Progenitor cell of endocrine pancreas (in vitro differentiated cells): ENCODE results near the gene F13B. TPM values are rescaled to one million over a fixed set of nuclear protein-coding genes. Genes with fewer than 3 reads are reported as not detected.
"Not testable (repeated sequence)": the region's sequence is repeated elsewhere in the genome, so short reads cannot be mapped to it uniquely, and the experiment has no call there.

ENCODE experiments used
- DNase-seq: peaks from one replicate; pipeline ENCODE4 v3.0.0; 2021; ENCODE audit warnings: low spot score; ENCODE audit not compliant: unreplicated experiment
- H3K27ac Mint-ChIP-seq: 2 replicates; pipeline ENCODE4 v1.8.0; 2021; ENCODE audit warnings: mild to moderate bottlenecking, moderate library complexity, mixed read lengths
- H3K27me3 Mint-ChIP-seq: 2 replicates; pipeline ENCODE4 v1.8.0; 2021; ENCODE audit warnings: mixed read lengths
- H3K36me3 Mint-ChIP-seq: 2 replicates; pipeline ENCODE4 v1.8.0; 2022; ENCODE audit warnings: mixed read lengths; ENCODE audit not compliant: insufficient read depth
- H3K4me1 Mint-ChIP-seq: 2 replicates; pipeline ENCODE4 v1.8.0; 2021; ENCODE audit warnings: low read depth, mixed read lengths
- H3K4me3 Mint-ChIP-seq: 2 replicates; pipeline ENCODE4 v1.8.0; 2021; ENCODE audit warnings: low read depth, mild to moderate bottlenecking, moderate library complexity, mixed read lengths
- H3K9me3 Mint-ChIP-seq: 2 replicates; pipeline ENCODE4 v1.8.0; 2021; ENCODE audit warnings: low read depth, mixed read lengths
- CTCF ChIP-seq: fragments of 200-600 bp; sonication (generic); IDR thresholded peaks from one replicate; pipeline ENCODE4 v1.5.0; 2021; ENCODE audit warnings: antibody characterized with exemption, mild to moderate bottlenecking; ENCODE audit not compliant: unreplicated experiment
- total RNA-seq: library from RNA; stranded (reverse); gene quantifications from 2 replicates; pipeline ENCODE4 v1.2.1, GENCODE V29; 2021

The F13B gene
- total RNA-seq, 1 donor from 2014 or later: not detected

- Mint-ChIP-seq H3K9me3 (no peaks in the 10 kb centered on the region), H3K4me1 (no peaks in the 10 kb centered on the region), H3K27ac (no peak overlapping the region), H3K27me3 (no peaks in the 10 kb centered on the region), H3K36me3 (peaks cover 13% of the 10 kb centered on the region), H3K4me3 (no peak overlapping the region)
- DNase-seq: no peak
- no peak for TF ChIP-seq CTCF
These were observed 33.6 kb upstream of the F13B start for GRCh38 chr1:197100677-197101076.

GRCh38 chr1:197099444-197099843 lies 32.4 kb upstream of the F13B start:
- H3K4me3 Mint-ChIP-seq: no peak overlapping the region
- H3K36me3 Mint-ChIP-seq: peaks cover 7% of the 10 kb centered on the region
- no peaks in the 10 kb centered on the region for H3K9me3 Mint-ChIP-seq
- no peaks in the 10 kb centered on the region for H3K27me3 Mint-ChIP-seq
- H3K27ac Mint-ChIP-seq: no peak overlapping the region
- no peak for TF ChIP-seq CTCF
- H3K4me1 Mint-ChIP-seq: no peaks in the 10 kb centered on the region
- no peak for DNase-seq

GRCh38 chr1:197096971-197097370 lies 29.9 kb upstream of the F13B start:
- not testable (repeated sequence) for H3K4me1 Mint-ChIP-seq, H3K36me3 Mint-ChIP-seq, H3K27me3 Mint-ChIP-seq, H3K4me3 Mint-ChIP-seq, DNase-seq, H3K9me3 Mint-ChIP-seq, H3K27ac Mint-ChIP-seq

GRCh38 chr1:197096137-197096536 lies 29.1 kb upstream of the F13B start:
- H3K4me1 Mint-ChIP-seq: no peaks in the 10 kb centered on the region
- H3K9me3 Mint-ChIP-seq: no peaks in the 10 kb centered on the region
- H3K27me3 Mint-ChIP-seq: no peaks in the 10 kb centered on the region
- H3K27ac Mint-ChIP-seq: no peak overlapping the region
- TF ChIP-seq CTCF: no peak
- no peak for DNase-seq
- no peak overlapping the region for H3K4me3 Mint-ChIP-seq
- peaks cover 3% of the 10 kb centered on the region for H3K36me3 Mint-ChIP-seq

- H3K4me1 Mint-ChIP-seq: no peaks in the 10 kb centered on the region
- H3K4me3 Mint-ChIP-seq: no peak overlapping the region
- no peak overlapping the region for H3K27ac Mint-ChIP-seq
- H3K9me3 Mint-ChIP-seq: no peaks in the 10 kb centered on the region
- DNase-seq: no peak
- H3K36me3 Mint-ChIP-seq: peaks cover 7% of the 10 kb centered on the region
- H3K27me3 Mint-ChIP-seq: no peaks in the 10 kb centered on the region
- no peak for TF ChIP-seq CTCF
These were observed 26.3 kb upstream of the F13B start for GRCh38 chr1:197093226-197093885.

GRCh38 chr1:197092491-197093023 lies 25.5 kb upstream of the F13B start:
- no peak for DNase-seq
- Mint-ChIP-seq H3K9me3 (no peaks in the 10 kb centered on the region), H3K27ac (no peak overlapping the region), H3K4me3 (no peak overlapping the region), H3K4me1 (no peaks in the 10 kb centered on the region), H3K36me3 (peaks cover 10% of the 10 kb centered on the region), H3K27me3 (no peaks in the 10 kb centered on the region)
- TF ChIP-seq CTCF: no peak
